GM18868 (cell line): ENCODE data around the gene DNAH14.
"Not testable (repeated sequence)": the region's sequence is repeated elsewhere in the genome, so short reads cannot be mapped to it uniquely, and the experiment has no call there.

ENCODE experiments used
- ATAC-seq: cut with Tn5 transposase; IDR thresholded peaks from one replicate; pipeline ENCODE4 v1.9.1; 2021; ENCODE audit warnings: mild to moderate bottlenecking, moderate library complexity; ENCODE audit not compliant: unreplicated experiment

The DNAH14 gene

DNA sequence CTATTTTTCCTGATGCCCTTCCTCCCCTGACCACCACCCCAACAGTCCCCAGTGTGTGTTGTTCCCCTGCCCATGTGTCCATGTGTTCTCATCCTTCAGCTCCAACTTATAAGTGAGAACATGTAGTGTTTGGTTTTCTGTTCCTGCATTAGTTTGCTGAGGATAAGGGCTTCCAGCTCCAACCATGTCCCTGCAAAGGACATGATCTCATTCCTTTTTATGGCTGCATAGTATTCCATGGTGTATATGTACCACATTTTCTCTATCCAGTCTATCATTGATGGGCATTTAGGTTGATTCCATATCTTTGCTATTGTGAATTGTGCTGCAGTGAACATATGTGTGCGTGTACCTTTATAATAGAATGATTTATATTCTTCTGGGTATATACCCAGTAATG is 303.5 kb downstream of the DNAH14 start:
- ATAC-seq, result not testable (repeated sequence)

DNA sequence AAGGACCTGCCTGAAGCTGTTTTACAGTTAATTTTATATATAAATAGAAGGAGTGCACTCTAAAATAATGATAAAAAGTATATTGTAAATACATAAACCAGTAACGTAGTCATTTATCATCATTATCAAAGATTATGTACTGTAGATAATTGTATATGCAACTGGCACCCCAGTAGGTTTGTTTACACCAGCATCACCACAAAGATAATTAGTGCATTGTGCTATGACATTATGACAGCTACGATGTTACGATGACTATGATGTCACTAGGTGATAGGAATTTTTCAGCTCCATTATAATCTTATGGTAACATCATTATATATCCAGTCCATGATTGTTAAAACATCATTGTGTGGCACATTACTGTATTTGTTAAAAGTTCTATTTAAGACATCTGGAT is 313.1 kb downstream of the DNAH14 start:
- no peak for ATAC-seq

DNA sequence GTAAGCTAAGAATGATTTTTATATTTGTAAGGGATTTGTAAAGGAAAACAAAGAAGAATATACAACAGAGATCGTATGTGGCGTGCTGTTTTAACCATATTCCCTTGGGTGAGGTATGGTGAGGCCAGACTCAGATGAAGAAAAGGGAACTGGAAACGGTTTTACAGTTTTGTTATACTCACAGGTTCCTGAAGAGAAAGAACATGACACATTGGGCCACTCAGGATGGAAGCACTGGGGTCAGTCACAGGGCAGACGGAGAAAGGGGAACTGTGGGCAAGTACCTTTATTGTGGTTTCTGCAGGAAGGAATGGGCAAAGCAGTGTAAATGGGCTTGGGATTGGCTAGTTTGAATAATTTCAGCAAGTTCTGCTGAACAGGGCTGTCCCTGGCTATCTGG is 321.0 kb downstream of the DNAH14 start:
- peak; percentile 98 for ATAC-seq

DNA sequence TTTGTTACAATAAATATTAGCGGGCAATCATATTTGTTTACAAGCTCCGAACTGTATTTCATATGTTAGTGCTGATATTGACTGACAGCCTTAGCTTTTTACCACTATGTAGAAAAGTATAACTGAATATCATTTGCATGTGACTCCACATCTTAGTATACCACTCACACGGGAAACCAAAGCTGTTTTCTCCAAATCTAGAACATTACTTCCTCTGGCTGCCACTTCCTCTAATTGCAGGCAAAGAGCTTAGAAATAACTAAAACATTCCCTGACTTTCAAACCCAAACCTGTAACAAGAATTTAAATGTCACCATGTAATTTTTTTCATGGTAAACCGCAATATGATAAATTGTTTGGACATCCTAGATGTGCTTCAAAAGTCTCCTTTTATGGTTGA is 323.7 kb downstream of the DNAH14 start:
- ATAC-seq, result no peak

DNA sequence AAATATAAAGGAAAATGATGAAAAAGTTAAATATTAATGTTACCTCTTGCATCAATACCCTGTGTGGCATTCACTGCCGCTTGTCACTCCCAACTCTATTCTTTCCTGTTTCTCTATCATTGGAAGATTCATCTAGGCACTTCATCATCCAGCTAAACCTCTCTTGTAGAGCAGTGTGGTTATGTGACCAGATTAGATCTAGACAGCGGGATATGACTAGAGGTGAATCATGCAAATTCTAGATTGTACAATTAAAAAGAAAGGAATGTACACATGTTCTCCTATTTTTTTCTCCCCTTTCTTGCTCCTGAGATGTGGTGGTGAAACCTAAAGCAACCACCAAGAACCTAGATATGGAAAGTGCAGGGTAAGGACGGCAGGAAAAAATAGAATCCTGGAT is 324.3 kb downstream of the DNAH14 start:
- ATAC-seq, result no peak

DNA sequence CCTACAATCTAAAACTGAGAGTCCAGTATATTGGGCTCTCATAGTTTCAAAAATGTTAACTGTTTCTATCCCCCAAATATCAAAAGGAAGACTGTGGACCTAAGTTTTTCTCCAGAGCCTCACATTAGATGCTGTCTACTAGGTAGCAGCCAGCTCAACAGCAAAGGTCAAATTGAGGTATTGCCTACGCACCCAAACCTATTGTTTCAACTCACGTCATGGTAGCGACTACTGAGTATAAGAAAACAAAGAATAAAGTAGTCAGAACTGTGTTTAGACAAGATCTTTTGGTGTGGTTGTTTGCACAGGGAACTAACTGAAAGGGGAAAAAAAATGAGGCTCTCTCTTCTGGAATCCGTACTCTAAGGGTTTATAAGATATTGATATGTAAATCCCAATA is 325.2 kb downstream of the DNAH14 start:
- no peak for ATAC-seq

DNA sequence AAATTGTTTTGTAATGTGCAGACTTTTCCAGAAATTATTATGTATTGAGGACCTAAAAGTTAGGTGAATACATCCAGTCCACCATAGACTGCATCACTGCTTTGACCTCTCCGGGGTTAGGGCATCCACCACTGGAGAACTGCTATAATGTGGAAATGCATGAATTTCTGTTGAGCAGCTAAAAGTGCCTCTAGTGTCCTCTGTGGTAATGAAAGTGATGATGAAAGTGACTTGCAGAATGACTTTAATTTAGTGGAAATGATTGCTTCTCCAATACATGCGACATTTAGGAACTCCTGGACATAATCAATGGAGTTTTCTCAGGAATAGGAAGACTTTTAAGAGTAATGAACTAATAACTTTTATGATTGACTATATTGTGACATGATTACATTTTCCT is 327.6 kb downstream of the DNAH14 start:
- ATAC-seq, result no peak

DNA sequence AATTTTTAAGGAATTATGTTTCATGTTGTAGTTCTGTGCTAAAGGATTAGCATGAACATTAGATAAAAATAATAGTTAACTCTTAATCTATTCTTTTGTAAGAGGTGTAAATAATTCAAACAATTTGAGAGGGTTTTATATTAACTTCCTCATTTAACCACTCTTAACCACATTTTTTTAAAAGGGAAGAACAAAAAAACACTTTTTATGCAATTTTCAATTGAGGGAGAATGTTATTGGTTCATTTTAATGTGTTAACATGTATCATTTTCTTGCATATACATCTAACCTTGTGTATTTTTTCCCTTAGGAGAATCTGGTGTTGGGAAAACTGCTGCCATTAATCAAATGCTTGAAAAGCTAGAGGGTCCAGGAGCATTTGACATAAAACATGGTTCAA is 329.3 kb downstream of the DNAH14 start:
- no peak for ATAC-seq

DNA sequence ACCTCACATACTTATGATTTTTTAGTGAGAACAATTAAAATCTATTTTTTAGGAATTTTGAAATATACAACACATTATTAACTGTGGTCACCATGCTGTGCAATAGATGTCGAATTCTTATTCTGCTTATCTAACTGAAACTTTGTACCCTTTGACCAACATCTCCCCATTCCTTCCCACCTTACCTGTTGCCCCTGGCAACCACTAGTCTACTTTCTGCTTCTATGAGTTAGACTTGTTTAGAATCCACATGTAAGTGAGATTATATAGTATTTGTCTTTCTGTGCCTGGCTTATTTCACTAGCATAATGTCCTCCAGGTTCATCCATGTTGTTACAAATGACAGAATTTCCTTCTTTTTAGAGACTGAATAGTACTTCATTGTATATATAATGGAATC is 330.1 kb downstream of the DNAH14 start:
- no peak for ATAC-seq

DNA sequence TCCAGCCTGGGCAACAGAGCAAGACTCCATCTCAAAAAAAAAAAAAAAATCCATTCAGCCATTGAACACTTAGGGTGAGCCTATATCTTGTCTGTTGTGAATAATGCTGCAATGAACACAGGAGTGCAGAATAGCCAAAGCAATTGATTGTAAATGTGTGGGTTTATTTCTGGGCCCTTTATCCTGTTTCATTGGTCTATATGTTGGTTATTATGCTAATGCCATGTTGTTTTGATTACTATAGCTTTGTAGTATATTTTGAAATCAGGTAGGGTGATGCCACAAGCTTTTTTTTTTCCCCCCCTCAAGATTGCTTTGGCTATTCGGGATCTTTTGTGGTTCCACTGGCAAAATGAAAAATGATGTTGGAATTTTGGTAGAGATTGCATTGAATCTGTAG is 330.8 kb downstream of the DNAH14 start:
- ATAC-seq, result no peak

DNA sequence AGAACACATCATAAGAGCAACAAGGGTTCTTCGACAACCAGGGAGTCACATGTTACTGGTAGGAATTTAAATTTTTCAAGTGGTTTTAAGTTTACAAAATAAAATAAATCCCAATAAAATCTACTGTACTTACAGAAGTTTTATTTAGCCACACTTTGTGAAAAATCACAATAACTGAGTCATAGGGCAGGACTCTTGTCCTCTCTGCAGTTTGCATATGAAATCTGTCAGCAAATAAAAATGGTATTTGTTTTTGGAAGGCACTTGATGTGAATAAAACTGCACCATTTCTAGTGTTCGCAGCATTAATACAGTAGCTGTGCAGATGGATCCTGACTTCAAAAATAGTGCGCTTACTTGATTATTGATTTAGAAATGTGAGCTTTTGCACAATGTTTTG is 348.0 kb downstream of the DNAH14 start:
- ATAC-seq, result no peak

DNA sequence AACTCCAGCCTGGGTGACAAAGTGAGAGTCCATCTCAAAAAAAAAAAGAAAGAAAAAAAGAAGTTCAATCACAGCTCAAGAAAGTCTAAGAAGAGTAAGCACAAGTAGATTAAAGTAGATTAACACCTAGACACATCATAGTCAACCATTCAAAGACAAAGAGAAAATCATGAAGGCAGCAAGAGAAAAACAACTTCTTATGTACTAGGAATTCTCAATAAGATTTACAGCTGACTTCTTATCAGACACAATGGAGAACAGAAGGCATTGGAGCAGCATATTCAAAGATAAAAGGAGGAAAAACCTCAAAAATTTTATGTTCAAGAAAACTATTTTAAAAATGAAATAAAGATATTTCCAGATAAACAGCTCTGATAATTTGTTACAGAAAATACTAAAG is 351.1 kb downstream of the DNAH14 start:
- ATAC-seq, result no peak

DNA sequence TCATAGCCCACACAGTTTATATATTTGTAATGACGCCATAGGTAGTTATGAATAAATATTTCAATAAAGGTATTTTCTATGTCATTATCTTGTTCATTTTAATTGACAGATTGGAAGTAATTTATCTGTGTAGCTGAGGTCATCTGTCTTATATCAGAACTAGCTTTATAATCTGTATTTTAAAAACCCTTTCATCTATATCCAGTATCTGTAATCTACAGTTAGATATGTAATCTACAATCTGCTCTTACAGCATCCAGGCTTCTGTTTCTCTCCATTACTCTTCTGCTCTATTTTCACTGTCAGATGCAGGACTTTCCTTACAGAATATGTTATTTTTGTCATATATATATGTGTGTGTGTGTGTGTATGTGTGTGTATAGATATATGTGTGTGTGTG is 360.8 kb downstream of the DNAH14 start:
- no peak for ATAC-seq

DNA sequence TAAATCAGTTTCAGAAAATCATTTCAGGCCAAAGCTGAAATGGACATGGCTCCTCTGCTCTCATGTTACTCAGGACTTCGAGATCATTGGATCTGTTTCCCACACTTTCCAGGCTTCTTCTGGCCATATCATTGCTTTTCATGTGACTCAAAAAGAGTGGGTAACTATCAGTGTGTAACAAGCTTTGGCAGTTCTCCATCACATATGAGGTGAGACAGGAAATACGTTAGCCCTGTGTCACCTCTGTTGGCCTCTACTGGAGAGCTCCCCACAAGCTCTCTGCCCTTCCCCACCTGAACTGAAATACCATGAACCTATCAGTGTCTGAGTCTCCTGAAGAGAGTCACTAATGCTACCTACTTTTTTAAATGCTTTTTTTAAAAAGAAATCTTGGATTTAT is 370.1 kb downstream of the DNAH14 start:
- no peak for ATAC-seq

DNA sequence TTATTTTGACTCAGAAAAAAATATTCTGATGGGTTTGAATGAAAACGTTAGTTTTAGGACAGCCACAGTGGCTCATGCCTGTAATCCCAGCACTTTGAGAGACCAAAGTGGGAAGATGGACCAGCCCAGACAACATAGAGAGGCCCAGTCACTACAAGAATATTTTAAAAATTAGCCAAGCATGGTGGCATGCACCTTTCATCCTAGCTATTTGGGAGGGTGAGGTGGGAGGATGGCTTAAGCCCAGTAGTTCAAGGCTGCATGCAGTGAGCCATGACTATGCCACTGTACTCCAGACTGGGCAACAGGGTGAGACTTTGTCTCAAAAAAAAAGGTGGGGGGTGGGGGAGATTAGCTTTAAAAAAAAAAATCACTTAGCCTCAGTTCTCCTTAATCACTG is 370.9 kb downstream of the DNAH14 start:
- ATAC-seq, result no peak

DNA sequence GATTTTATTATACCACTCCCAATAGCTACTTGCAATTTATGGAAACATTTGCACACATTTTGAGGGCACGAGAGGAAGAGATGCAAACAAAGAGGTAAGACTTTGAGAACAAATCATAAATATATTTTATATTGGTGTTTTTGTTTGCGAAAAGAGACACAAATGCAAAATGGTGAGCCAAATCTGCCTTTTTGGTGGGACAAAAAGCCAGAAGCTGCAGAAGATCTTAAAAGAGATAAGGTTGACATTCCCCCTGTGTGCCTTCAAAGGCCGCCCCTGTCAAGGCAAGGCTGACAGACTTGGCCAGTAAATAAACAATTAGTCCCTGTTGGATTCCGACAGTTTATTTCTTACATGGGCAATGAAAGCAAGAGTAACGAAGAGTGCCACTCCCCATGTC is 375.5 kb downstream of the DNAH14 start:
- no peak for ATAC-seq

DNA sequence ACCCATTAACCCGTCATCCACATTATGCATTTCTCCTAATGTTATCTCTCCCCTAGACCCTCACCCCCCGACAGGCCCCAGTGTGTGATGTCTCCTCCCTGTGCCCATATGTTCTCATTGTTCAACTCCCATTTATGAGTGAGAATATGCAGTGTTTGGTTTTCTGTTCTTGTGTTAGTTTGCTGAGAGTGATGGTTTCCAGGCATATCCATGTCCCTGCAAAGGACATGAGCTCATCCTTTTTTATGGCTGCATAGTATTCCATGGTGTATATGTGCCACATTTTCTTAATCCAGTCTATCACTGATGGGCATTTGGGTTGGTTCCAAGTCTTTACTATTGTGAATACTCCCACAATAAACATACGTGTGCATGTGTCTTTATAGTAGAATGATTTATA is 381.1 kb downstream of the DNAH14 start:
- not testable (repeated sequence) for ATAC-seq

DNA sequence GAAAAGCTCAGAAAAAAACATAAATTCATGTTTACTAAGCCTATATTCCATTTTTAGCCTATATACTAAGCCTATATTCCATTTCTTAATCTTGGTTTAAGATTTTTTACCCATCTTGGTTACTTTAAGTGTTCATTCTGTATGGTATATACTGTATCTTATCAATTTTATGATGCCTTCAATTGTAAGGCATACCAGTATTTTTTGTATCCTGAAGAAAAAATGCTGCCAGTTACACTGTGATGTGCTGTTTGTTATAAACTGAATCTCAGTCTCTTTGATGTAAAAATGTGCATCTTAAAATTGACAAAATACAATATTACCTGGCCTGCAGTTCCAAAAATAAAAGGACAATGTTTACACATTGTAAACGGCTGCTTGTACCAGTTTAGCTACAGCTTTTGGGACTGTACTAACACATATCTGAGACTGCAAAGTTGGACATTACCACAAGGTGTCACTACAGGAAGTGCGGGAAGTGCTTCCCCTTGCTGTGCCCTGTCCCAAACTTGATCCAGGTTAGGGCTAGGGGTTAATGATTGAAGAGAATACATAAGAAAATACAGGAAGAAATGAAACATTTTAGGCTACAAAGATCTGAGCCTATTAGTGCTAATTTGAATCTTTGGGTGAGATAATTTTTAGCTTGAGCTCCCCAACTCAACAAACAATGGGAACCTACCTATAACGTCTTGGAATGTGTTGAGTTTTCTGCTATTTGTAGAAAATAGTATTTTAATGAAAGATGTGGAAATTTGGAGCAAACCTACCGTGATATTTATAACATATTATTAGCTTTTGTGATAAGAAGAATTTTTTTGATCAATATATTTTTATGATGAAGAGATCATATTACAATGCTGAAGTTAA is 389.5 kb downstream of the DNAH14 start:
- ATAC-seq, result peak; percentile 97

DNA sequence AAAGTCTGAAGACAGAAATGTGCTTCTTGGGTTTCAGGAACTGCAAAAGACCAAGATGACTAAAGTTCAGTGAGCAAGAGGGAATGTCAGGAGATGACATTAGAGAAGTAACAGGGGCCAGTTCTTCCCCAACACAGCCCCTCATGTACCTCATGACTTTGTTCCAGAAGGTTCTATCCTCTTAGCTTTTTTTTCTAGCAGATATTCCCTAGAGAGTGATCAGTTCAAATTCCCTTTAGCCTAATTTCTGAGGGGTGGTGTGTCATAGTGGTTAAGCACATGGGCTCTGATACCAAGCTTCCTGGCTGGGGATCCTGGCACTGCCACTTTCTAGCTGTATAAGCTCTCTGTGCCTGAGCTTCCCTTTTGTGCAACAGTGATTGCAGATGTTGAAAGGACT is 390.4 kb downstream of the DNAH14 start:
- no peak for ATAC-seq

DNA sequence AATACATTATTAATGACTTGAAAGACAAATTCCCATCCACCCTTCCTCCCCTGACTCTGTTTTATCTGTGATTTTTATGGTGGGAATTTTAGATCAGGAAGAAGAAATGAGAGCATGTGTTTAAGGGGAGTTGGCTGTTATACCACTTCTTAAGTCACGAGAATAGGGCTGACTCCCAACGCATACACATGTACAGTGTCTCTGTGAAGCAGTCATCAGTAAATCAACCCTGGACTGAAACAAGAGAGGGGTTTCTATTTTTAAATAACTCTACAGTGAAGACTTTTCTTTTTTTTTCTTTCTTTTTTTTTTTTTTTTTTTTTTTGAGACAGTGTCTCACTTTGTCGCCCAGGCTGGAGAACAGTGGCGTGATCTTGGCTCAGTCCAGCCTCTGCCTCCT is 392.3 kb downstream of the DNAH14 start:
- ATAC-seq, result no peak

DNA sequence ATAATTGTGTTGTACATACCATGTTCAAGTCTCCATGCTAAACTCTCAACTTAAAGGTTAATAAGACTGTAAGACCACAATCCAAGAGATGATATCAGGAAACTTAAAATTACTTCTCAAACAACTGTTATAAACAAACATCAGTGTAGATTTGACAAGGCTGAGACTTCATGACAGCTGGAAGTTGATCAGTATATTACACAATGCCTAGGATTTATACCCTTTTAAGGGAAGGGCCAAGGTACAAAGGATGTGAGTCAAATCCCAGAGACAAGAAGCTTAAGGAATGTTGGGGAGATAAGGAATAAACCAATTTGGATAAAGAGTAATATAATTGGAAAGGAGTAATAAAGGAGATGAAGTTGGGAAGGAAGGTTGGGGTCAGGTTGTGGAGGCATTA is 399.6 kb downstream of the DNAH14 start:
- ATAC-seq, result no peak

DNA sequence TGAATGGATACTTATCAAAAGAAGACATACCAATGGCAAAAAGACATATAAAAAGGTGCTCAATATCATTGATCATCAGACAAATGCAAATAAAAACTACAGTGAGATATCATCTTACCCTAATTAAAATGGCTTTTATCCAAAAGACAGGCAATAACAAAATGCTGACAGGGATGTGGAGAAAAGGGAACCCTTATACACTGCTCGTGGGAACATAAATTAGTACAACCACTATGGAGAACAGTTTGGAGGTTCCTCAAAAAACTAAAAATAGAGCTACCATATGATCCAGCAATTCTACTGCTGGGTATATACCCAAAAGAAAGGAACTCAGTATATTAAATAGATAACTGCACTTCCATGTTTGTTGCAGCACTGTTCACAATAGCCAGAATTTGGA is 400.5 kb downstream of the DNAH14 start:
- ATAC-seq, result not testable (repeated sequence)

DNA sequence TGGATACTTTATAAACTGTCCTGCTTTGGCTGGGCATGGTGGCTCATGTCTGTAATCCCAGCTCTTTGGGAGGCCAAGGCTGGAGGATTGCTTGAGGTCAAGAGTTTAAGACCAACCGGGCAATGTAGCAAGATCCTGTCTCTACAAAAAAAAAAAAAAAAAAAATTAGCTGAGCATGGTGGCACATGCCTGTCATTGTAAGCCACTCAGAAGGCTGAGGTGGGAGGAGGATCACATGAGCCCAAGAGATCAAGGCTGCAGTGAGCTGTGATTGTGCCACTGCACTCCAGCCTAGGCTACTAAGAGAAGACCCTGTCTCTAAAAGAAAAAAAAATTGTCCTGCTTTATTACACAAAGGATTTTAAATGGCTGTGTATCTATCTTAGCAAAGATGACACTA is 403.2 kb downstream of the DNAH14 start:
- ATAC-seq, result no peak
